ENCODE measurements around the gene FAM53A. TPM values are rescaled to one million over a fixed set of nuclear protein-coding genes. Genes with fewer than 3 reads are reported as not detected.

Gene FAM53A
- total and polyA plus RNA-seq, 10 of the 15 experiments (the other 5 are each of a cell fraction or from before 2014, with no cell fraction given) = 0.02 to 0.87 (median 0.38) TPM; not detected in 2

DNA sequence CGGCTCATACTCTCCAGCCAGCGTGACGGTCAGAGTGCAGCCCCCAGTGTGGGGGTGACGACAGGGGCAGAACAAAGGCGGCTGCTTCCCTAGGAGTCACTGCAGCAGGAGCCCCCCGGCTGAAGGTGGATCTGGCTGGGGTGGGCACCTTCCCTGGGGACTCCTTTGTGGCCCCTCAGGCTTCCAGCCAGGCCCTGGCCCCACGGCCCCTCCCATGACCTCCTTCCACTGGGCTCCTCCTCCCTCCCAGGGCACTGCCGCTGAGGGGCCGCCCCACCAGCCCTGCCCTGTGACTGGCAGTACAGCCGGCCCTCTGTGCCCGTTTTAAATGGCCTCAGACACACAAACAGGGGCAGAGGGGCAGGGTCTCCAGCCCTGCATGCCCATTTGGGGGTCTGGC is 61.9 kb downstream of the FAM53A start (continued):
- no peak for TF ChIP-seq PRDM15 (CRISPR knock-in tag; IDR thresholded peaks at IDR 0.05)
- TF ChIP-seq PAX8 (IDR thresholded peaks at IDR 0.05) = no peak
- TF ChIP-seq E2F8 (IDR thresholded peaks at IDR 0.05; ENCODE audit: low read depth, partially characterized antibody) = no peak

GRCh38 chr4:1621526-1621925 is 62.6 kb downstream of the FAM53A start:
- no peak overlapping the region for H3K9ac ChIP-seq (ENCODE audit: control insufficient read depth, insufficient read depth, low read length)
- intact Hi-C loops (cut with micrococcal nuclease; ENCODE audit: unreplicated experiment) = no loop called here
- no peak for FAIRE-seq
- no peak overlapping the region for H3K27ac ChIP-seq (ENCODE audit: control insufficient read depth, insufficient read depth)
- no peak for DNase-seq (ENCODE audit: low read depth, low spot score)
- H3K9me3 ChIP-seq (replicated peaks; ENCODE audit: control insufficient read depth, insufficient read depth, low read length) = peaks cover 3% of the 10 kb centered on the region; the same call in 1 of the 3 replicates
- POLR2A ChIA-PET = no interaction called here
- no peaks in the 10 kb centered on the region for H3K36me3 ChIP-seq (ENCODE audit: control insufficient read depth in 2 of 2, insufficient read depth in 2 of 2, low read length in 1 of 2)
- no peak overlapping the region for H3K4me2 ChIP-seq (ENCODE audit: control insufficient read depth, insufficient read depth)
- CTCF ChIA-PET = no interaction called here
- no peaks in the 10 kb centered on the region for H4K20me1 ChIP-seq (ENCODE audit: control insufficient read depth, insufficient read depth)
- RAD21 ChIA-PET (ENCODE audit: unreplicated experiment) = no interaction called here
- H3K27me3 ChIP-seq (replicated peaks in 1 of 2; ENCODE audit: control insufficient read depth in 2 of 2, insufficient read depth in 2 of 2, low read length in 1 of 2) = no peaks in the 10 kb centered on the region
- H2AFZ ChIP-seq (ENCODE audit: control insufficient read depth, low read depth, low read length) = no peak overlapping the region
- H3K4me3 ChIP-seq = no peak overlapping the region
- SMC1A ChIA-PET (ENCODE audit: uncharacterized antibody, unreplicated experiment) = no interaction called here
- no peak for ATAC-seq
- no TSS peak for BruUV-seq (replicated peaks)
- H3K4me1 ChIP-seq (ENCODE audit: control insufficient read depth, insufficient read depth, low read length) = no peaks in the 10 kb centered on the region
- in situ Hi-C loops (cut with MboI) = no loop called here
- H3K79me2 ChIP-seq (ENCODE audit: control insufficient read depth, insufficient read depth, low read length) = no peaks in the 10 kb centered on the region
- WGBS (ENCODE audit: insufficient coverage, insufficient replicate concordance, low lambda C conversion rate, missing lambda C conversion rate) = 68% methylated on average over 10 of the region's 10 CpGs
- no peak for TF ChIP-seq SIX5 (IDR thresholded peaks at IDR 0.05; ENCODE audit: low read depth, low read length, severe bottlenecking)
- no peak for TF ChIP-seq CBFB (IDR thresholded peaks at IDR 0.05; ENCODE audit: low read depth)
- no peak for TF ChIP-seq SPI1 (IDR thresholded peaks at IDR 0.05; ENCODE audit: borderline replicate concordance, insufficient read depth, low read depth, low read length)
- TF ChIP-seq ETV6 (conservative IDR thresholded peaks at IDR 0.05 in 1 of 2, IDR thresholded peaks at IDR 0.05 in 1 of 2; ENCODE audit: borderline replicate concordance in 1 of 2, low read depth in 1 of 2) = no peak
- no peak for TF ChIP-seq TCF12 (IDR thresholded peaks at IDR 0.05; ENCODE audit: low read depth, low read length)
- TF ChIP-seq CTCF (IDR thresholded peaks at IDR 0.05 in 2 of 3, conservative IDR thresholded peaks at IDR 0.05 in 1 of 3; ENCODE audit: control insufficient read depth in 2 of 3, extremely low read depth in 1 of 3, insufficient read depth in 1 of 3, low read depth in 3 of 3, low read length in 3 of 3) = no peak
- TF ChIP-seq, protein P1, sequence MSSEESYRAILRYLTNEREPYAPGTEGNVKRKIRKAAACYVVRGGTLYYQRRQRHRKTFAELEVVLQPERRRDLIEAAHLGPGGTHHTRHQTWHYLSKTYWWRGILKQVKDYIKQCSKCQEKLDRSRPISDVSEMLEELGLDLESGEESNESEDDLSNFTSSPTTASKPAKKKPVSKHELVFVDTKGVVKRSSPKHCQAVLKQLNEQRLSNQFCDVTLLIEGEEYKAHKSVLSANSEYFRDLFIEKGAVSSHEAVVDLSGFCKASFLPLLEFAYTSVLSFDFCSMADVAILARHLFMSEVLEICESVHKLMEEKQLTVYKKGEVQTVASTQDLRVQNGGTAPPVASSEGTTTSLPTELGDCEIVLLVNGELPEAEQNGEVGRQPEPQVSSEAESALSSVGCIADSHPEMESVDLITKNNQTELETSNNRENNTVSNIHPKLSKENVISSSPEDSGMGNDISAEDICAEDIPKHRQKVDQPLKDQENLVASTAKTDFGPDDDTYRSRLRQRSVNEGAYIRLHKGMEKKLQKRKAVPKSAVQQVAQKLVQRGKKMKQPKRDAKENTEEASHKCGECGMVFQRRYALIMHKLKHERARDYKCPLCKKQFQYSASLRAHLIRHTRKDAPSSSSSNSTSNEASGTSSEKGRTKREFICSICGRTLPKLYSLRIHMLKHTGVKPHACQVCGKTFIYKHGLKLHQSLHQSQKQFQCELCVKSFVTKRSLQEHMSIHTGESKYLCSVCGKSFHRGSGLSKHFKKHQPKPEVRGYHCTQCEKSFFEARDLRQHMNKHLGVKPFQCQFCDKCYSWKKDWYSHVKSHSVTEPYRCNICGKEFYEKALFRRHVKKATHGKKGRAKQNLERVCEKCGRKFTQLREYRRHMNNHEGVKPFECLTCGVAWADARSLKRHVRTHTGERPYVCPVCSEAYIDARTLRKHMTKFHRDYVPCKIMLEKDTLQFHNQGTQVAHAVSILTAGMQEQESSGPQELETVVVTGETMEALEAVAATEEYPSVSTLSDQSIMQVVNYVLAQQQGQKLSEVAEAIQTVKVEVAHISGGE (CRISPR knock-in tag; IDR thresholded peaks at IDR 0.05) = no peak

All from GM12878 (cell line).